PC-3 (cell line): ENCODE measurements around the gene PGAP6.

ENCODE experiments used
- CTCF ChIP-seq: fragments of 300-600 bp; sonication (generic); conservative IDR thresholded peaks from 2 replicates; pipeline ENCODE4 v1.5.1; 2017; ENCODE audit warnings: antibody characterized with exemption, low read depth, mild to moderate bottlenecking, low read length
- EZH2 ChIP-seq: fragments of 300-600 bp; sonication (generic); IDR thresholded peaks from one replicate; pipeline ENCODE4 v1.6.1; 2017; ENCODE audit warnings: antibody characterized with exemption, mild to moderate bottlenecking, low read length; ENCODE audit not compliant: unreplicated experiment
- EZH2phosphoT487 ChIP-seq: fragments of 300-600 bp; sonication (generic); IDR thresholded peaks from 2 replicates; pipeline ENCODE4 v1.6.1; 2018; ENCODE audit warnings: mild to moderate bottlenecking, antibody characterized with exemption, low read length, borderline replicate concordance

- TF ChIP-seq EZH2phosphoT487 (no peak), CTCF (no peak), EZH2 (no peak)
Observed at GRCh38 chr16:399340-400019, 17.7 kb upstream of the PGAP6 start.
